Endothelial cell of umbilical vein (primary cell): ENCODE measurements around the gene CENPK.
"Not testable (repeated sequence)": the region's sequence is repeated elsewhere in the genome, so short reads cannot be mapped to it uniquely, and the experiment has no call there.

Experiments
- CTCF ChIP-seq, 2 donors: IDR thresholded peaks; 1 replicate in 1 of 2; 2 replicates in 1 of 2; pipeline ENCODE4 v1.5.1; 2011; ENCODE audit warnings: low read length in 2 of 2, mild to moderate bottlenecking in 2 of 2, moderate library complexity in 2 of 2, control low read depth in 1 of 2, inconsistent platforms in 1 of 2, low read depth in 1 of 2; ENCODE audit not compliant: insufficient read depth in 1 of 2; ENCODE audit errors: extremely low read depth in 1 of 2
- EZH2 ChIP-seq: IDR thresholded peaks from 2 replicates; pipeline ENCODE4 v1.6.1; 2012; ENCODE audit warnings: borderline replicate concordance, low read depth, mild to moderate bottlenecking, moderate library complexity, low read length, inconsistent platforms; ENCODE audit not compliant: severe bottlenecking
- FOS ChIP-seq: IDR thresholded peaks from 2 replicates; pipeline ENCODE4 v1.6.1; 2011; ENCODE audit warnings: mild to moderate bottlenecking, low read length, moderate library complexity, borderline replicate concordance; ENCODE audit not compliant: insufficient read depth
- GATA2 ChIP-seq: IDR thresholded peaks from 2 replicates; pipeline ENCODE4 v1.7.0; 2011; ENCODE audit warnings: low read depth, mild to moderate bottlenecking, moderate library complexity, mixed read lengths, low read length; ENCODE audit not compliant: insufficient read length, insufficient read depth
- MAX ChIP-seq: IDR thresholded peaks from 2 replicates; pipeline ENCODE4 v1.6.1; 2011; ENCODE audit not compliant: insufficient read depth, insufficient read length
- POLR2A ChIP-seq: IDR thresholded peaks from 2 replicates; pipeline ENCODE4 v1.6.1; 2012; ENCODE audit warnings: low read depth, mild to moderate bottlenecking, control low read depth, low read length
- POLR2AphosphoS5 ChIP-seq: IDR thresholded peaks from 2 replicates; pipeline ENCODE4 v1.6.1; 2012; ENCODE audit warnings: low read depth, mild to moderate bottlenecking, control low read depth, low read length, moderate library complexity; ENCODE audit not compliant: insufficient read depth

- TF ChIP-seq CTCF (IDR thresholded peaks at IDR 0.05; ENCODE audit: extremely low read depth in 1 of 2, insufficient read depth in 1 of 2, low read depth in 1 of 2, low read length in 2 of 2); MAX; POLR2A; EZH2; POLR2AphosphoS5; FOS; GATA2: not testable (repeated sequence)
Observed at GRCh38 chr5:65601761-65602160, 38.8 kb upstream of the CENPK start.
